Skeletal muscle tissue (tissue), 5 donors: Measurements from ENCODE around the gene APAF1. TPM values are rescaled to one million over a fixed set of nuclear protein-coding genes. Genes with fewer than 3 reads are reported as not detected.

Source experiments
- H3K27ac ChIP-seq: one replicate; pipeline ENCODE4 v1.7.0; 2013; ENCODE audit warnings: mild to moderate bottlenecking, low read depth, low read length, inconsistent platforms
- H3K27me3 ChIP-seq, 3 donors: one replicate each; pipeline ENCODE4 v1.7.0; 2013; ENCODE audit warnings: low read length in 3 of 3; ENCODE audit not compliant: control insufficient read depth in 3 of 3, insufficient read depth in 3 of 3
- H3K36me3 ChIP-seq, 3 donors: one replicate each; pipeline ENCODE4 v1.7.0; 2013; ENCODE audit warnings: low read length in 3 of 3; ENCODE audit not compliant: control insufficient read depth in 3 of 3, insufficient read depth in 3 of 3
- H3K4me1 ChIP-seq, 3 donors: one replicate each; pipeline ENCODE4 v1.7.0; 2013; ENCODE audit warnings: low read length in 3 of 3, mild to moderate bottlenecking in 3 of 3; ENCODE audit not compliant: control insufficient read depth in 3 of 3, insufficient read depth in 3 of 3
- H3K4me3 ChIP-seq, 3 donors: one replicate each; pipeline ENCODE4 v1.7.0; 2013; ENCODE audit warnings: low read length in 3 of 3
- H3K9ac ChIP-seq, 3 donors: one replicate each; pipeline ENCODE4 v1.7.0; 2013; ENCODE audit warnings: low read length in 3 of 3, mild to moderate bottlenecking in 3 of 3, moderate library complexity in 2 of 3, low read depth in 1 of 3
- H3K9me3 ChIP-seq, 3 donors: one replicate each; pipeline ENCODE4 v1.7.0; 2013; ENCODE audit warnings: low read length in 3 of 3; ENCODE audit not compliant: control insufficient read depth in 3 of 3
- small RNA-seq: library from RNA; depleted of rRNA; stranded (forward); fragments of <200 nt; gene quantifications from one replicate; pipeline ENCODE3, GENCODE V24; 2014
- total RNA-seq: library from RNA; depleted of rRNA; stranded (reverse); fragments of >200 nt; gene quantifications from one replicate; pipeline ENCODE4 v1.2.3, GENCODE V29; 2014
- donor health status: Osteomylitis.

Gene APAF1
- total RNA-seq, 1 donor from 2014 or later, result 39.1 TPM

DNA sequence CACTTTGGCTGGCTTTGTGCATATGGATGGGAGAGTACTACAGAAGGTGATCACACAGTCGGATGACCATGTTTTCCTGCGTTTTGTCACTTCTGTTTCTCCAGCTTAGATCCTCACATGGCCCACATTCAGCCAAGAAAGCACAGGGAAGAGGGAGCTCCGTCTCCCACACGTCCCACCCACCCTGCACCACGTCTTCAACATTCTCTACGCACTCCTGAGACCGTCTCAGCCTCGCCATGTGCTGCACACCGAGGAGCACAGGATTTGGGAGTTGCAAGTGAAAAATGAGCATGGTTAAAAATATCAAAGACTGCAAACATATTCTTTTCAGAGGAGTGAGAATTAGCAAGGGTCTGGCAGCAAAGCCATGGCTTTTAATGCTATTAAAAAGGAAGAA is 122.2 kb downstream of the APAF1 start:
- no peak overlapping the region for H3K4me3 ChIP-seq
- no peaks in the 10 kb centered on the region for H3K9me3 ChIP-seq
- no peaks in the 10 kb centered on the region for H3K27me3 ChIP-seq
- H3K36me3 ChIP-seq, result no peaks in the 10 kb centered on the region
- H3K4me1 ChIP-seq, result no peaks in the 10 kb centered on the region
- H3K9ac ChIP-seq, result no peak overlapping the region
- H3K27ac ChIP-seq, result no peak overlapping the region

GRCh38 chr12:98769068-98769467 is 124.0 kb downstream of the APAF1 start:
- Histone ChIP-seq H3K9me3 (no peaks in the 10 kb centered on the region), H3K4me3 (no peak overlapping the region), H3K27me3 (no peaks in the 10 kb centered on the region), H3K9ac (no peak overlapping the region), H3K36me3 (no peaks in the 10 kb centered on the region), H3K27ac (no peak overlapping the region), H3K4me1 (no peaks in the 10 kb centered on the region)

DNA sequence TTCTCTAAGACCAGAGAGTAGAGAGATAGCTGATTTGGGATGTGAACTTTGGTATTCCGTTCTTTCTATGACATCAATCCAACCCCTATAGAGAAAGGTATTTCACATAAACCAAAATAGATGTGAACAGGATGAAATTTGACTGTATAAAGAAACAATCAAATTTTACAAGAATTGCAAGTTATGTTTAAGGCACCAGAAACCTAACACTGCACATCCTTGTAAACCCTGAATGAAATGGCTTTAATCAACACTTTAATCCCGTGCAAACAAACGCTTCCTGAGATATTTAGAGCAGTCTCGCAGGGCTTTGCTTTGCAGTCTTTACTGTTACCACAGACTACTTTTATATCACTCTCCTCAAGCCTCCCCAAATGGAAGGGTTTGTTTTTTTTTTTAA is 125.1 kb downstream of the APAF1 start:
- Histone ChIP-seq H3K27ac (no peak overlapping the region), H3K4me3 (no peak overlapping the region), H3K27me3 (no peaks in the 10 kb centered on the region), H3K9ac (no peak overlapping the region), H3K9me3 (no peaks in the 10 kb centered on the region), H3K36me3 (no peaks in the 10 kb centered on the region), H3K4me1 (no peaks in the 10 kb centered on the region)

DNA sequence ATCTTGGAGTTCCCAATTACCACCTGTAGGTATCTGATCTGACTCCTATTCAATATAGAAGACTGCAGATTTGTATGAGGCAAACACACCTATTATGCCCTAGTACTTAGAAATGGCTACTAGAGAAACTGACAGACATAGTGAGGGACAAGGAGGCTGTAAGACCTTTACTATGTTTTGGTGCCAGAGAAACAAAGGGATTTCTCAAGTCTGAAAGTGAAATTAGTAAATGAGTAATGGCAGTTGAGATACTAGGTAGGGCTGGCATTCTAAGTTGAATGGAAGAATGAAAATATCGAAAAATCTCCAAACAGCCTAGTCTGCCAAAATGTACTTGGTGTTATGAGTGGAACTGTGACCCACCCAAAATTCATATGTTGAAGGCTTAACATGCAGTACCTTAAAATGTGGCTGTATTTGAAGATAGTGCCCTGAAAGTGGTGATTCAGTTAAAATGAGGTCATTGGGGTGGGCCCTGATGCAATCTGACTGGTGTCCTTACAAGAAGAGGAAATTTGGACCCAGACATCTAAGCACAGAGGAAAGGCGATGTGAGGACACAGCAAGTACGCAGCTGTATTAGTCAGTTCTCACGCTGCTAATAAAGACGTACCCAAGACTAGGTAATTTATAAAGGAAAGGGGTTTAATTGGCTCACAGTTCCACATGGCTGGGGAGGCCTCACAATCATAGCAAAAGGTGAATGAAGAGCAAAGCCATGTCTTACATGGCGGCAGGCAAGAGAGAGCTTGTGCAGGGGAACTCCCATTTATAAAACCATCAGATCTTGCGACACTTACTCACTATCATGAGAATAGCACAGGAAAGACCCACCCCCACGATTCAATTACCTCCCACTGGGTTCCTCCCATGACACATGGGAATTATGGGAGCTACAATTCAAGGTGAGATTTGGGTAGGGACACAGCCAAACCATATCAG is 127.0 kb downstream of the APAF1 start:
- no peak overlapping the region for H3K4me3 ChIP-seq
- no peak overlapping the region for H3K9ac ChIP-seq
- no peak overlapping the region for H3K27ac ChIP-seq
- no peaks in the 10 kb centered on the region for H3K4me1 ChIP-seq
- H3K9me3 ChIP-seq, result no peaks in the 10 kb centered on the region
- H3K36me3 ChIP-seq, result no peaks in the 10 kb centered on the region
- H3K27me3 ChIP-seq, result no peaks in the 10 kb centered on the region

- Histone ChIP-seq H3K36me3 (no peaks in the 10 kb centered on the region), H3K4me3 (no peak overlapping the region), H3K9me3 (no peaks in the 10 kb centered on the region), H3K27ac (no peak overlapping the region), H3K27me3 (no peaks in the 10 kb centered on the region), H3K4me1 (no peaks in the 10 kb centered on the region), H3K9ac (no peak overlapping the region)
Observed at GRCh38 chr12:98772818-98773217, 127.7 kb downstream of the APAF1 start.

DNA sequence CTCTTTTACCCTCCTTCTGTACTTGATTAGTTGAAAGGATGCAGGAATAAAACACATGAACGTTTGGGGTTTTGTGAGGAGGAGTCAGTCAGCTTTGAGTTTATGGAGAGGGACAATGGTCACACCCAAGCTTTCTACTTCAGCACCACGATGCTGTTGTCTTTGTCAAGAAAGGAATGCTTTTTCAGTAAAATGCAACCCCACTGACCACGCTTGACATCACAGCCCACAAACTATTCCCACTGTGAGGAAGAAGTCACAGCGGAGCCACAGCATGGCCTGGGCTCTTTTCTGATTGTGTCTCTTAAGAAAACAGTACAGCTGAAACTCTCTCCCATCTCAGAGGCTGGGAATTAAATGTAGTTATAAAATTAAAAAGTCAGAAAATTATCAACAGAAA is 135.2 kb downstream of the APAF1 start:
- no peak overlapping the region for H3K27ac ChIP-seq
- H3K9me3 ChIP-seq, result no peaks in the 10 kb centered on the region
- H3K4me1 ChIP-seq, result no peaks in the 10 kb centered on the region
- no peak overlapping the region for H3K4me3 ChIP-seq
- H3K9ac ChIP-seq, result no peak overlapping the region
- no peaks in the 10 kb centered on the region for H3K36me3 ChIP-seq
- H3K27me3 ChIP-seq, result no peaks in the 10 kb centered on the region

DNA sequence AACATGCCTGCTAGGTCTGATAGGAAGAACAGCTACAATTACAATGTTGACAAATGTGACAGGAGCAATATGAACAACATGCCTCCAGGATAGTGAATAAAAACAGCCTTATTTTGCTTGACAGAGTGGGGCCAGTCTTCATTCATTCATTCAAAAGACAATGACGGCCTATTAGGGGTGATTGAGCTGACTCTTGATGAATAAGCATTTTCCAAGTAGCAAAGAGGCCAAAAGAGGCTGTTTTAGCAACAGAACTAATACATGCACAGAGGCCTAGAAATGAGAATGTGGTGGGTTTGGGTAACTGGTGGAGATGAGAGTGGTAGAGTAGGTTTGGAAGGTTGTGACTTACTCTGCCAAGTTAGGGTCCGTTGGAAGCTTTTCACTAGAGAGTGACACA is 138.3 kb downstream of the APAF1 start:
- no peaks in the 10 kb centered on the region for H3K27me3 ChIP-seq
- no peaks in the 10 kb centered on the region for H3K4me1 ChIP-seq
- H3K9ac ChIP-seq, result no peak overlapping the region
- H3K9me3 ChIP-seq, result no peaks in the 10 kb centered on the region
- no peak overlapping the region for H3K4me3 ChIP-seq
- no peak overlapping the region for H3K27ac ChIP-seq
- H3K36me3 ChIP-seq, result no peaks in the 10 kb centered on the region

Small RNA genes lying within 50 kb of the gene (small RNA-seq; reads per million reads assigned to genes)
- 1.3 reads per million, percentile 81 among the genes with 10 or more reads in this experiment for gene SNORA53

Other genes with a start within 250 kb of the APAF1 start
- 65.8 TPM for gene TMPO, start 129.7 kb upstream of the APAF1 start, total RNA-seq
- 666 TPM for gene SLC25A3, start 51.6 kb upstream of the APAF1 start, total RNA-seq
- gene IKBIP, start 502 bp upstream of the APAF1 start, total RNA-seq, result 11.5 TPM